Measurements from ENCODE around the gene VPS8.

The VPS8 gene

DNA sequence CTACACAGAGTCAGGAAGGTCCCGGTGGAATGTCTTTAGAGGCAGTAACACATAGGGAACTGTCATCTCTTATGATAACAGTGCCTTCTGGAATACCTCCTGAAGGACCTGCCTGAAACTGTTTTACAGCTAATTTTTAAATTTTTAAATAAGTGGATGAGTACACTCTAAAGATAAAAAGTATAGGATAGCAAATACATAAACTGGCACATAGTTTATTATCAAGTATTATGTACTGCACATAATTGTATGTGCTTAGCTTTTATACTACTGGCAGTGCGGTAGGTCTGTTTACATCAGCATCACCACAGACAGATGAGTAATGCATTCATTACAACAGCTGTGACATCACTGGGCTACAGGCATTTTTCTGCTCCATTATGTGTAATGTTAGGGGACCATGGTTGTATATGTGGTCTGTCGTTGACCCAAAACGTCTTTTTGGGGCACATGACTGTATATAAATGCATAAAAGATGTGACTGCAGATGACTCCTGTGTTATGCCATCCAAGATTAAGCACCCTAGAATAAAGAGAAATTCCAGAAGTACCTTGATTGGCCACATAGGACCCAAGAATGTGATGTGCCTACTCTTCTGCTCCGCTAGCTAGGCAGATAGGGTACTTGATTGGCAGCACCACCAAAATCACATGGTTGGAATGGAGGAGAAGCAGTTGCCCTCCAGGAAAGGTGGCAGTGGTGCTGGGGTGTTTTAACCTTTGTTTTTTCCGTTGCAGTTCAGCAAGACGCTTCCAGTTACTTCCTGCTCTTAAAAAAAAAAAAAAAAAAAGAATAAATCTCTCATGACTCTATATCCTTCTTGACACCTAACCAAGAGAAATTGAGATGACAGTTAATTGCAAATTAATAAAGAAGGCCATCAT is 3.3 kb downstream of the VPS8 start:
- DNase-seq = no peak

DNA sequence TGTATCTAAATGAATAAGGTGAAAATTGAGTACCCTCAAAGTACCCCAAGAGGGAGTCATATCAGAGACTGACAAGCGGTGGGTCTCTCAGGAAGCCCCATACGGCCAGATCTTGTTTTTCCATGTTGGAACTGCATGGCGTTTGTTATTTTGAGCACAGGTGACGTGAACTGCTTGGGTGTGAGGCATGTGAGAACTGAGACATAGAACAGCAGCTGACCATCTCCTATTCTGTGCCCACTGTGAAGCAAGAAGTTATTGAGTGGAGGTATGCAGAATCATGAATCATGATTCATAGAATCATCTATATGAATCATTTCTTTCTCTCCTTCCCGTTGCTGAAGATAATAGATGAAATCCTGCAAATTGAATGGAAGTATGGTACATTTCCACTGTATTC is 4.6 kb downstream of the VPS8 start:
- no peak for DNase-seq

DNA sequence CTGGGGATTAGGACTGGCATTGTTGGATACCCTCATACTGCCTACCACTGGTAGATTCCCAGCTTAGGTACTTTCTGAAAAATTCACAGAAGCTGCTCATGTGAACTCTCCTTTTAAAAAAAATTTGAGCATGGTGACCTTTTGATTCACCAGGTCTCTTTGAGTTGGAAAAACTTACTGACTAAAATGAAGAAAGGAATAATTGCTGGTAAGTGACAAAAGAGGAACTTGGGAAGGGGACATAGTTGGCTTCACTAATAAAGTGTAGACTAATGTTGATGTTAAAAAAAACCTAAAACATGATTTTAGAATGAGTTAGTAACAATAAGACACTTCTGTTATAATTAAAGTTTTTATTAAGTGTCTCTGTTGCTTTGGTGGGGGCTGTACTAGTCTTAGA is 8.6 kb downstream of the VPS8 start:
- no peak for DNase-seq

DNA sequence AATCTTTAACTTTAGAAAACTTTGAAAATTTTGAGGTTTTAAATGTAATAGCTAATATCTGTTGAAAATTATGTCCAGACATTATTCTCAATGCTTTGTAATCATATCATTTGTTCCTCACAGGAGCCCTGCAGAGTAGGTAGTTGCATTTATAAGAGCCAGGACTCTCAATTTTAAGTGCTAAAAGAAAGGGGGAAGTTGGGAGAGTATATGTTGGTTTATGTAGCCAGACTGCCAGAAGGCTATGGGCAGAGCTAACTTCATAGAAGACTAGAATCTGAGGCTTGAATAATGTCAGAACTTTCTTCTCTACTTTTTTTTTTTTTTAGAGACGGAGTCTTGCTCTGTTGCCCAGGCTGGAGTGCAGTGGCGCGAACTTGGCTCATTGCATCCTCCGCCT is 9.1 kb downstream of the VPS8 start:
- DNase-seq = no peak

DNA sequence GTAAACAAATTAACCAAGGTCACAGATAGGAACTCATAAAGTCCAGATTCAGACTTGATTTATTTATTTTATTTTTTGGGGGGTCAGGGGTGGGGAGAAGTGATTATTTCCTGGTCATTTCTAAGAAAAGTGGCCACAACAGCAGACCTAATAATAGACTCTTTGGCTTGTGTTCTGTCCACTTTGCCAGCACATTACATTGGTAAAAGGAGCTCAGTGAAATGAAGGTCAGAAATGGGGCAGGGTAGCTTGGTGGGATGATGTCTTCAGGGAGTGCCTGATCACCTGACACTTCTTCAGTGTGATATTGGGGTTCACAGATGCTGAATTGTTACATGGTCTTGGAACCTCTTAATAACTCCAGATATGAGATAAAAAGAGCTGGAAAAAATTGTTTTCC is 10.1 kb downstream of the VPS8 start:
- DNase-seq = no peak

DNA sequence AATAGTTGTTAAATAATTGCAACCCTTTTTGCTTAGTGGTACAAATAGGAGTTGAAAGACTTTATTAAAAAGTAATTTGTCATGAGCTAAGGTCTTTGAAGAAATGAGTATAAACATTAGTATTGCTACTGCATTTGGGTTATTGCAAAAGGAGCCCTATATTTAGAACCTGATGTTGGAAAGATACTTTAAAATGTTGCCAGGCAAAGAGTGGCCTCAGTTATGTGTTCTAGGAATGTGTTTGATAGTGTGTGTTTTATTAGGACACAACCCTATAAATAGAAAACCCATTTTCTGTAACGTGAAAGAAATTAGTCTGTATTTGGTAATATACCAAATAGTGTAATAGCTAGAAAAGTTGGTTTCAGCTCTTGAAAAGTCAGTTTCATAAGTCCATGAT is 10.7 kb downstream of the VPS8 start:
- DNase-seq = no peak

DNA sequence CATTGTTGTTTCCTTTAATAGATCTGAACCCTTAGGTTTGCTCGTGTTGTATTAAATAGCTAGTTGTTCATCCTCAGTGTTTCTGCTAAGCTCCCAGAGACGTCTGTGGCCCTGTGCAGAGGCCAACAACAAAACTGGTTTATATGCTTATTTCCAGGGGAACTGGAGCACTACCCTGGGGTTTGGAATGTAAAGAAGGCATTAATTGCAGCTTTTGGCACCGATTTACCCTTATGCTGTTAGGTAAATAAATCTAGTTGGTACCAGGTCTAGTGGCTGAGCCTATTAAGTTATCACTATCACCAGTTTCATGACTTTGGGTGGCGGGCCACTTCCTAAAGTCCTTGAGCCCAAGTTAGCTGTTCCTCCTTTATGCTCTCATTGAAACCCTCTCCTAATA is 12.0 kb downstream of the VPS8 start:
- no peak for DNase-seq

DNA sequence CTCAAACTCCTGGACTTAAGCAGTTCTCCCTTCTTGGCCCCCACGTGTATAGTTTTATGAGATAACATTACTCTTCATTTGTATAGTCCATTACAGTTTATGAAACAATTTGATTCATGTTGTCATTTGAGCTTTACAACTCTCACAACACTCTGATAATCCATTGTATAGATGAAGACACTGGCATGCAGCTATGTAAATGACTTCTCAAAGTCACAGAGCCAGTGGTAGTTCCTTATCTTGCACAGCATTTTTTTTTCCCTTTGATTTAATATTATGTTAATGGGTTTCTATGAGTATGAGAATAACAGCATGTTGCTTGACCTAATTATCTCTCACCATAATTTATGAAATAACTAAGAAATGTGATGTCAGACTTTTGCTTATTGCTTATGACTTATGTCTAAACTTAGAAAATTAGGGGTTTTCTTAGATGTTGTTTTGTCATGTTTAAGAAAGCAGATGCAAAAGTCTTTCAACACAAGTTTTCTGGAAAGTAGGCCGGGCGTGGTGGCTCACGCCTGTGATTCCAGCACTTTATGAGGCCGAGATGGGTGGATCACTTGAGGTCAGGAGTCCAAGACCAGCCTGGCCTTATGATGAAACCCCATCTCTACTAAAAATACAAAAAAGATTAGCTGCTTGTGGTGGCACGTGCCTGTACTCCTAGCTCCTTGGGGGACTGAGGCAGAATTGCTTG is 13.3 kb downstream of the VPS8 start:
- DNase-seq = no peak

DNA sequence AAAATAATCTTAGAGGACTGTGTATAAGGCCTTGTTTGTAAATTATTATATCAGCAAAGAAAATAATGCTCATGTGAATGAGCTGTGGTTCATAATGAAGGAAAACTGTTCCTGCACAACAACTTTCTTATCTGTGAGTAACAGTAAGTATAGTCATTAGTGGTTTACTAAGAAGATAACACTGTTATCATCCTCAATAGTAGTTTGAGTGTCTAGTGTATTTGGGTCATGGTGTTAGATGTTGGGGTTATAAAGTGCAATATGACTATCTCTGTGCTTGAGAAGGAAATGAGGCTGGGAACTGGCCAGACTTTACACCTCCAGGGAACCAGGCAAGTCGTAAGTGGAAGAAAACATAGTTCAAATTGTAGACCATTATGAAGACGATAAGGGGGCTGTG is 15.6 kb downstream of the VPS8 start:
- no peak for DNase-seq

DNA sequence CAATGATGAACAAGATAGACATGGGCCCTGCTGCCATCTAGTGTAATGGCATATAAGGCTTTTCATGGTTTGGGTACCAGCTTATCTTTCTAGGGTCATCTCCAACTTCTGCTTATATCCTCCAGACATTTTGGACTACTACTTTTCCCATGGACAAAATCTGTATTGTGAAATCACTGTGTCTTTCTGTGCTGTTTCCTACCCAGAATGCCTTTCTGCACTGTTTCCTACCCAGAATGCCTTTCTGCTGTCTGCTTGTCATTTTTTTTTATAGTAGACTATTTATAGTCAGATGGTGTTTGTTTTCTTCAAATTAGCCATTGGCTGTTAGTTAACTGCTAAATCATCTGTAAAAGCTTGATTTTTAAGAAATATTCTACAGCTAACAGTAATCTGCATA is 20.1 kb downstream of the VPS8 start:
- DNase-seq = no peak

DNA sequence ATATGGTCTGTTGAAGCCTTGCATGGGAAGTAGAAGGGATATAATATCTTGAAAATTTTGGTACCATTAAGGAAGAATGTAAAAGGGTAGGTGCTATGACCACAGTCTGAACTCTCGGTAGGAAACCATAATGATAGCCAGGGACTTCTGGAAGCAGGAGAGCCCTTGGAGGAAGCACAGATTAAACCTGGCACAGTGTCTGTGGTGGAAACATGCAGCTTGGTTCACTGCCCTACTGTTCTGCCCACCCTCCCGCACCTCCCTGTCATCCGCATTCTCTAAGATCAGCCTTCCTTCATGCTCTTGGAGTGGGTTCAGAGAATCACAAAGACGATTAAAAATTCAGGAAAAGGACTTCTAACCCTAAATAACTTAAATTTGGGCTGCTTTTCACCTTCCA is 20.9 kb downstream of the VPS8 start:
- no peak for DNase-seq

DNA sequence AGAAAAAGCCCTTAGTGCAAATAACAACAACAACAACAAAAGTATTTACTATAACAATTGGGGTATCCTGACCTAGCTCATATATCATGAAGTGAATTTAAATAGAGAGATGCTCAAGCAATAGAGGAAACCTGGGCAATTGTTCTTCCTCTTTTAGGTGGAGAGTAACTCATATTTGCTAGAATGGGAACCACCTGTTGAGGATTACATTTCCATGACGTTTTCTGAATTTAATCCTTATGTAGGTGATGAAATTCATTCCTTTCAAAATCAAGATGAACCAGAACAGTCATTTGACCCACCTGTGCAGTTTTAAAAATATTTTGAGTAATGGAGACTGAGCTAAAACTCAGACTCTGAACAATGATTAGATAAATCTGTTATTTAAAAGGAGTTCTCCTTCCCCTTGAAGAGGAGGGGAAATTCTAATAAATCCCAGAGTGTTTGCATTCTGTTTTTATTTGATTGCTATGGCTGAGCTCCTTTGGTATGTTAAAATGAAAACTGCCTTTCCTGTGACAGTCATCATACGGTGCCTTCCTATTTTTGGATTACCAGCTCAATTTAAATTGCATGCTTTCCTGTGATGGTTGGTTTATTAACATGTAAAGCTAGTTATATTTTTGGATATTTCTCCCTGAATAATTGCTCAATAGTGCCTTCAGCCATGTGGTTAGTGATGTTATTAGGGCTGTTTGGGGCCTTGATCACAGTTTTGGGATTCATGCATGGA is 24.3 kb downstream of the VPS8 start:
- no peak for DNase-seq

DNA sequence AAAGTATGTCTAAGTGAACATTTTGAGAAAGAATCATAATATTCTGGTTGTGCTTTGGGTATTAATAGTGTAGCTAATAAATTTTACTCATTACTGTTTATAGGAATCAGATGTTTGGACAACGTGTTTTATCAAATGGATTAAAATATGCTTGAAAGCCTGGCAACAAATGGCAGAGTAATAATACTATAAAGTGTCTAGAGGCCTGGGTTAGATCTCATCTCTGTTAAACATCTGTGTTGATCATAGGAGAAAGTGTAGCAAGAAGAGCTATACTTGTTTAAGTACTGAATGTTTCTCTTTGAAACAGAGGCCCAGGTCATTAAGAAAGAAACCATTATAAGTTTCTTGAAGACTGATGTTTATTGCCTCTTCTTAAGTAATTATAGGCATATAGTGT is 30.5 kb downstream of the VPS8 start:
- no peak for DNase-seq

DNA sequence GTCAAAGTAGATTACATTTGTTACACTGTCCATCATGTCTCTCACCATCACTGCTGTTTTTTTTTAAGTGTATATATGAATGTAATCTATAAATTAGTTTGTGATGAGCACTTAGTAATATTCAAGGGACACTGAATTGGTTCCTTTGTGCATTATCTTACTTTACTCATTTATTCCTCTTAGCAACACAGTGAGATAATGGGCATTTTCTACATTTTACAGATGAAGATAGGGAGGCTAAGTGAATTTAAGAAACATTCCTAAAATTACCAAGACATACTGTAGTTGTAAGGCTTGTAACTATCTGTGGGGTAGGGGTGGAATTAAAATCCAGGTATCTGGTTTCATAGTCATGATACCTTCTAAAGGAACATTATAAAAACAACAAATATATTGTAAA is 33.9 kb downstream of the VPS8 start:
- no peak for DNase-seq

DNA sequence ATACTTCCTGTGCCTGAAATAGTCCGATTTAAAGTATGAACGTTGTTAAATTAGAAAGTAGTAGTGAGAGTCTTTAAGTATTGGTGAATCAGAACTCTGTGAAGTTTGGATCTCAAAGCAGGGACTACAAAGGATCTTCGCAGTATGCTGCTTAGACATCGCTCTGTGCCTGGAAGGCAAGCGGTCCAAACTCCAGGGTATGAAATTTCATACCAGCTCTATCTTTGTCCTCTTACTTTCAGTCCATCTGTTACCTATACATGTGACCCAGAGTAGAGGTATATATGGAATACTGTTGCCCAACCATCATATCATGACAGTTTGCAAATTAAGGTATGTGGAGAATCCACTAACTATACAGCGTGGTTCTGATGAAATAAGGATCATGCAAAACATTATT is 34.5 kb downstream of the VPS8 start:
- DNase-seq = no peak

DNA sequence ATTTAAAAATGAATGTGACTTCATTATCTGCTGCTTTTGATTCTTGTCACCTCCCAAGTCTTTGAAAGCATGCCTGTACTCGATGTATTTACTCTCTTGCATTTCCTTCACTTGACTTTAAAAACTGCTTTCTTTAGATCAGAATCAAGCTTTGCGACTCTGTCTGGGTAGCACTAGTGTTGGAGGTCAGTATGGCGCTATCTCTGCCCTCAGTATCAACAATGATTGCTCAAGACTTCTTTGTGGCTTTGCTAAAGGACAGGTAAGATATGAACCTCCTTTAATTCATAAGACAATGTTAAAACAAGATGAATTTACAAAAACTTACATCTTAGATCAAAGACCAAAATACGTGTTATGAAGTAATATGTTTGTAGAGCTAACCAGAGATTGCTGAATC is 37.0 kb downstream of the VPS8 start:
- DNase-seq = no peak

DNA sequence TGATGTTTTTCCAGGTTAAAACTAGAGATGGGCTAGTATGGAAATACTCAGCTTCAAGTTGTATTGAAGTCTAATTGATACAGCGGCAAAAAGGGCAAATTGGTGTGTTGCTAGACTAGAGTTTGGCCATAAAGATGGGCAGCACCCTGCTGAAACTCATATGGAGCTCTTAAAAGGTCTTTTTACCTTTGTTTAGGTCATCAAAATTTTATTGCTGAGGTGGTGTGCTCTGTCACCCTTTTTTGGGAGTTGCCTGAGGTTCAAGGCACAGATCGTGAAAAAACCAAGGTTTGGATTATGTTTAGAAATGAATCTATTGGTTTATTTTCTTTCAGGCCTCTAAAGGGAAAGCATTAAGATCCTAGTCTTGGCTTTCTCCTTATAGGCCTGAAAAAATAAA is 38.2 kb downstream of the VPS8 start:
- DNase-seq = no peak

DNA sequence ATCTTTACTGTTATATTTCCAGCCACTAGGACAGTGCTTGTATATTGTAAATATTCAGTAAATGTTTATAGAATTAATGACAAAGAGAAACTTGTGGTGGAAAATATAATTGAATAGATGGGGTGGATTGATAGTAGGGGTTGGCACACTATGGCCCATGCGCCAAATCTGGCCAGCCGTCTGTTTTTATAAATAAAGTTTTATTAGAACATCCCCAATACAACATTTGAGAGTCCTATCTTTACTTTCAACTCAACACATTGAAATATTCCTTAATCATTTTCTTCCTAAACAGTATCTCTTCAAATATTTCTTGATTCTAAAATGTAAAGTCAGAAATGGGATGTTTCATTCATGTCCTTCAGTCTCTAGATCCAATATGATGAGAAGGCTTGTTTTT is 45.1 kb downstream of the VPS8 start:
- DNase-seq = no peak

DNA sequence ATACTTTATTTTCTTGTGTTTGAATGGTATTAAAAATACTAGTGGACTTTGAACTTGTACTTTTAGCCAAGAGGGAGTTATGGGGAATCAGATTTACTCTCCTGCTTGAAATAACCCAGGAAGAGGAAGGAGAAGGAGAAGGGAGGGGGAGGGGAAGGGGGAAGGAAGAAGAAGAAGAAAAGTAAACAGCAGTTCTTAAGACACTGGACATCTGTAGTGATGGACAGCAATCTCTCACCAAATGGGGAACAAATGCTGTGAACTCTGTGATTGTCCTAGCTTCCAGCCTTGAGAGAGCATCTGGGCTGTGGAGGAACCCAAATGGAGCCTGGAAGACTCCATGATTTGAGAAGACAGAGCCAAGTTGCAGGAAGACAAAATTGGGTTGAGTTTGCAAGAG is 52.0 kb downstream of the VPS8 start:
- no peak for DNase-seq

DNA sequence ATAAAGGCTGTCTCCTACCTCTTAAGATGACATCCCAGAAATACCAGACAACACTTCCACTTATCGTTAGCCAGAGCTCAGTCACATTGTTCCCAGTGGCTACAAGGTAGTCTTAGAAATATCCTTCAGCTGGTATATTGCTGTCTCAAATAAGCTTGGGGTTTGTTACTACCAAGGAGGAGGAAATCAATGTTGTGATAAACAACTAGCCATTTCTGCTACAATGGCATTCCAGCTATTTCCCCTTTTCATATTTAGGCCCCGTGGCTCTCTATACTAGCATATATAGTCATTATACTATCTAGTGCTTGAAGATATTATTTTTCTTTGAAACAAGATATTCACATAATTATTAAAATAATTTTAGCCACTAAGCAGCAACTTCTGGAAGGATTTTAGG is 56.5 kb downstream of the VPS8 start:
- no peak for DNase-seq

DNA sequence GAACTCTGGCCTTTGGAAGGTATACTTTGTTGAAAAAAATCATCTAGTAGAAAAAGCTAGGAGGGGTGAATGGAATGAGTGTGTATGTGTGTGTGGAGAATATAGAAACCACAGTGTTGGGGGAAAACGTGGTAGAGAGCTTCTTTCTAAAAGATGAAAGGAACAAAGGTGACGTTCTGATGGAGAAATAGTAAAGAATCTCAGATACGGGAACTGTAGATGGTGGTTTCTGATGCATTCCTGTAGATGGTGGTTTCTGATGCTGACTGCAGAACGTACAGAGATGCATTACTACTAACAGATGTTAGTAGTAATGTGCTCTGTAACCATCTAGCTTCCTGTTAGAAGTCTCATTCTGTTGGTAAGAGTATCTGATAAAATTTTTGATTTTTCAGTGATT is 60.2 kb downstream of the VPS8 start:
- no peak for DNase-seq

DNA sequence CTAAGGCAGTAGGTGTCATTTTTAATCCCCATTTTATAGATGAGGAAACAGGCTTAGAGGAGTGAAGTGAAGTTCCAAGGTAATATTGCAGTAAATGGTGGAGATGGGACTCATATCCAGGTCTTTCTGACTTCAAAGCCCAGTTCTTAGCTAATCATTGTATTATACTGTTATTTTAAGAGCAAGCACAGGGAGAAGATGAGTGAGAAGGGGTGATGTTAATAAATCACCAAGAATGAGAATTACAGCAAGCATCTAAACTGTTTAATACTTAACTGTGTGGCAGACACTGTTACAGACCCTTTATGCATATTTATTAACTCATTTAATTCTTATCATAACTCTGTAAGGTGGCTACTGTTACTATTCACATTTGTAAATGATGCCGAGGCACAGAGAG is 61.2 kb downstream of the VPS8 start:
- no peak for DNase-seq

DNA sequence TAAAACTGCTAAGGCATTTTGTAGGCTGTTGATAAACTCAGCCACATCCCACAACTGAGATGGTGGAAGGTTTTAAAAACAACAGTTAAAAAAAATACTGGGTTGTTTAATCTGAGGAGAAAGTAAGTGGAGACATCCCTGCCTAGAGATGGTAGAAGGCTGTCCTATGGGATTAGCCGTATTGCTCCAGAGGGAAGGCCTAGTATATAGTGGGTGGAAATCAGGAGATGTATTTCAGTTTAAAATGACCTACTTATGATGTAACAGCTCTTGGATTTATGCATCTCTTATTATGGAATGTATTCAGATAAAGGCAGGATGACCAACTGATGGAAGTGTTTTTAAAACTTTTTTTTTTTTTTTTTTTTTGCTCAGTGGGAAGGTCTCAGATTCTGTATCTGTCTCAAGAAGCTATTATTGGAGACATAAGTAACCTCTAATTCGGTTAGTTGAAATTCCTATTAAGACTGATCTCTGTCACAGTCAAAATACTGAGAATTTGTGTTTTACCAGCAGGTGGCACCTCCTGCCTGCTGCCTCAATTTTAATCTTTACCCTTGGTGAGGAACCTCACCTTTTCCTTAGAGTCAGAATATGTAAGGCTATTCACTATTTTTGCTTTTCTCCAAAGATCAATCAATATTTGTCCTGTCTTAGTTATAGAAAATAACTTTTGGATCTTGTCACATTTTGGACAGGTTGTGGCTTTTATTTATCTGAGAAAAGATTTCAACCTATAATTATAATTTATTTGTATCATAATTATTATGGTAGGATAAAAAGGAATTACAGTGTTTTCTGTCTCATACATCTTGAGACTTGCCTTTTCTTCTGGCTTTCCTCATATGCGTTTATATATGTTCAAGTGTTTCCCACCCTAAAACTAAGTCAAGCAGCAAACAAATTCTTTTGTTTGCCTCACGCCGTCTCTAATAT is 63.0 kb downstream of the VPS8 start:
- DNase-seq = peak; percentile 64
